GM12878 (cell line): ENCODE data around the gene PADI2. TPM values are rescaled to one million over a fixed set of nuclear protein-coding genes. Genes with fewer than 3 reads are reported as not detected.

Experiments
- ATAC-seq: fragments of 200-7000 bp; cut with Tn5 transposase; 3 replicates; pipeline ENCODE4 v1.9.1; 2020; ENCODE audit warnings: mild to moderate bottlenecking, moderate library complexity
- BruUV-seq: library from RNA; stranded (reverse); fragments of 400-500 nt; replicated peaks from 2 replicates; lab custom pipeline; 2021; lab: Mats Ljungman, UMichigan
- CTCF ChIA-PET: fragments of 300-600 bp; sonication (Branson Sonifier 250); formaldehyde crosslinking; extraction: SDS; loops from one replicate; lab custom pipeline; 2021; ENCODE audit warnings: inconsistent platforms; lab: Yijun Ruan, JAX
- POLR2A ChIA-PET: fragments of 350-600 bp; formaldehyde crosslinking; extraction: SDS; loops from one replicate; lab custom pipeline; 2021; ENCODE audit warnings: inconsistent platforms; lab: Charles Lee
- RAD21 ChIA-PET: fragments of 300-600 bp; sonication (Branson Sonifier 250); formaldehyde crosslinking; loops from one replicate; lab custom pipeline; 2023; ENCODE audit warnings: antibody characterized with exemption; ENCODE audit not compliant: unreplicated experiment; lab: Charles Lee
- SMC1A ChIA-PET: fragments of 300-600 bp; sonication (Branson Sonifier 250); formaldehyde crosslinking; loops from one replicate; lab custom pipeline; 2023; ENCODE audit not compliant: unreplicated experiment, uncharacterized antibody; lab: Charles Lee
- DNase-seq: peaks from one replicate; pipeline ENCODE4 v3.0.0-alpha.2; 2011; ENCODE audit warnings: low read depth, low spot score
- FAIRE-seq: peaks from 3 replicates; lab custom pipeline; 2011; peaks lifted over from hg19 to GRCh38; lab: Jason Lieb, UNC
- H2AFZ ChIP-seq: 2 replicates; pipeline ENCODE4 v1.6.0; 2011; ENCODE audit warnings: low read depth, low read length, control low read depth; ENCODE audit not compliant: control insufficient read depth
- H3K27ac ChIP-seq: 2 replicates; pipeline ENCODE4 v1.5.1; 2011; ENCODE audit warnings: control low read depth; ENCODE audit not compliant: control insufficient read depth, insufficient read depth
- H3K27me3 ChIP-seq, 2 experiments: replicated peaks in 1 of 2; 2 replicates each; pipeline versions ENCODE4 v1.6.0 to v1.6.1; 2011; ENCODE audit warnings: low read length in 1 of 2; ENCODE audit not compliant: control insufficient read depth in 2 of 2, insufficient read depth in 2 of 2
- H3K36me3 ChIP-seq, 2 experiments: 2 replicates each; pipeline ENCODE4 v1.5.1; 2011; ENCODE audit warnings: low read length in 1 of 2; ENCODE audit not compliant: control insufficient read depth in 2 of 2, insufficient read depth in 2 of 2
- H3K4me1 ChIP-seq: 2 replicates; pipeline ENCODE4 v1.6.1; 2011; ENCODE audit warnings: mild to moderate bottlenecking, low read length, moderate library complexity, mixed read lengths; ENCODE audit not compliant: control insufficient read depth, insufficient read depth
- H3K4me2 ChIP-seq: 2 replicates; pipeline ENCODE4 v1.6.0; 2011; ENCODE audit warnings: control low read depth; ENCODE audit not compliant: control insufficient read depth, insufficient read depth
- H3K4me3 ChIP-seq: fragments of 200-600 bp; sonication (generic); 2 replicates; pipeline ENCODE4 v1.5.1; 2016
- H3K79me2 ChIP-seq: 2 replicates; pipeline ENCODE4 v1.6.0; 2011; ENCODE audit warnings: low read length; ENCODE audit not compliant: control insufficient read depth, insufficient read depth
- H3K9ac ChIP-seq: 2 replicates; pipeline ENCODE4 v1.8.0; 2011; ENCODE audit warnings: low read length, control low read depth, mixed read lengths; ENCODE audit not compliant: control insufficient read depth, insufficient read depth
- H3K9me3 ChIP-seq: replicated peaks from 3 replicates; pipeline ENCODE4 v1.5.1; 2011; ENCODE audit warnings: mild to moderate bottlenecking, low read length; ENCODE audit not compliant: control insufficient read depth, insufficient read depth
- H4K20me1 ChIP-seq: 2 replicates; pipeline ENCODE4 v1.6.0; 2011; ENCODE audit not compliant: control insufficient read depth, insufficient read depth
- BCL3 ChIP-seq: IDR thresholded peaks from 2 replicates; pipeline ENCODE4 v1.6.1; 2011; ENCODE audit warnings: borderline replicate concordance, low read depth, mild to moderate bottlenecking, moderate library complexity, low read length; ENCODE audit not compliant: insufficient read depth, poor library complexity, severe bottlenecking
- BCLAF1 ChIP-seq: fragments of 450-650 bp; IDR thresholded peaks from 2 replicates; pipeline ENCODE4 v1.6.1; 2017; ENCODE audit warnings: antibody characterized with exemption, mild to moderate bottlenecking, moderate library complexity
- BHLHE40 ChIP-seq, 2 experiments: fragments of 450-650 bp in 1 of 2; IDR thresholded peaks; 2 replicates each; pipeline ENCODE4 v1.6.1; 2011 to 2017; ENCODE audit warnings: low read depth in 2 of 2, borderline replicate concordance in 1 of 2, improper control_type of control experiment in 1 of 2, low read length in 1 of 2, mild to moderate bottlenecking in 1 of 2
- CUX1 ChIP-seq: IDR thresholded peaks from 2 replicates; pipeline ENCODE4 v1.6.1; 2012; ENCODE audit warnings: improper control_type of control experiment, low read depth, low read length; ENCODE audit not compliant: insufficient replicate concordance
- ETV6 ChIP-seq, 2 experiments: fragments of 450-650 bp in 1 of 2; IDR thresholded peaks in 1 of 2; conservative IDR thresholded peaks in 1 of 2; 2 replicates each; pipeline ENCODE4 v1.6.1; 2014; ENCODE audit warnings: antibody characterized with exemption in 1 of 2, borderline replicate concordance in 1 of 2, low read depth in 1 of 2, mild to moderate bottlenecking in 1 of 2, moderate library complexity in 1 of 2
- GATAD2B ChIP-seq: fragments of 450-650 bp; conservative IDR thresholded peaks from 2 replicates; pipeline ENCODE4 v1.6.1; 2017; ENCODE audit warnings: low read depth, mild to moderate bottlenecking, moderate library complexity
- IKZF1 ChIP-seq: fragments of 450-650 bp; conservative IDR thresholded peaks from 2 replicates; pipeline ENCODE4 v1.6.1; 2017; ENCODE audit warnings: antibody characterized with exemption, mild to moderate bottlenecking
- IRF4 ChIP-seq: IDR thresholded peaks from 2 replicates; pipeline ENCODE4 v1.6.1; 2011; ENCODE audit warnings: low read depth, low read length
- MEF2B ChIP-seq: fragments of 450-650 bp; IDR thresholded peaks from 2 replicates; pipeline ENCODE4 v1.6.1; 2018; ENCODE audit warnings: mild to moderate bottlenecking, moderate library complexity; ENCODE audit not compliant: partially characterized antibody, poor library complexity, severe bottlenecking
- NBN ChIP-seq: fragments of 450-650 bp; IDR thresholded peaks from 2 replicates; pipeline ENCODE4 v1.6.1; 2016
- NR2F1 ChIP-seq: fragments of 450-650 bp; conservative IDR thresholded peaks from 2 replicates; pipeline ENCODE4 v1.6.1; 2017; ENCODE audit warnings: mild to moderate bottlenecking
- PAX5 ChIP-seq: IDR thresholded peaks from 2 replicates; pipeline ENCODE4 v1.6.1; 2011; ENCODE audit warnings: low read depth, low read length, borderline replicate concordance
- RB1 ChIP-seq: fragments of 450-650 bp; formaldehyde crosslinking; IDR thresholded peaks from 2 replicates; pipeline ENCODE4 v1.6.1; 2017; ENCODE audit warnings: mild to moderate bottlenecking, borderline replicate concordance
- YBX1 ChIP-seq: fragments of 450-650 bp; IDR thresholded peaks from 2 replicates; pipeline ENCODE4 v1.6.1; 2016; ENCODE audit warnings: antibody characterized with exemption
- WGBS: methylation state at CpG from one replicate; pipeline ENCODE4 v1.1.6; 2016; ENCODE audit warnings: low lambda C conversion rate; ENCODE audit not compliant: insufficient replicate concordance, insufficient coverage; ENCODE audit errors: missing lambda C conversion rate; 5-methylcytosine and 5-hydroxymethylcytosine counted together
- in situ Hi-C: fragments of 300-500 bp; cut with MboI; formaldehyde crosslinking; loops from 9 replicates; pipeline ENCODE4 v1.14.3; 2018; ENCODE audit warnings: mixed read lengths
- intact Hi-C: fragments of 100-400 bp; cut with micrococcal nuclease; formaldehyde crosslinking; loops from one replicate; pipeline ENCODE4 v1.14.2; 2022; ENCODE audit not compliant: unreplicated experiment
- polyA plus RNA-seq, 11 experiments: library from polyadenylated mRNA; depleted of rRNA in 4 of 11; unstranded in 6 of 11; stranded (reverse) in 5 of 11; fragments of >200 nt; fragmentation: Nextera tagmentation in 4 of 11; fragmentation: Illumina TruSeq in 1 of 11; extraction: Ambion mirVana in 4 of 11; extraction: Trizol in 1 of 11; gene quantifications; 1 replicate in 1 of 11; 2 replicates in 10 of 11; pipeline versions ENCODE4 v1.2.1 to v1.2.3, GENCODE V29; 2011 to 2016; ENCODE audit warnings: inconsistent platforms in 2 of 11, missing spikeins in 2 of 11, low read depth in 1 of 11
- total RNA-seq, 4 experiments: library from RNA; depleted of rRNA in 3 of 4; stranded (reverse); fragments of >200 nt in 3 of 4; fragmentation: Illumina TruSeq in 1 of 4; extraction: Trizol in 1 of 4; gene quantifications; 2 replicates each; pipeline versions ENCODE4 v1.2.1 to v1.2.3, GENCODE V29; 2013 to 2021

Gene PADI2
- total and polyA plus RNA-seq, 10 of the 15 experiments (the other 5 are each of a cell fraction or from before 2014, with no cell fraction given), result 0.05 to 3.0 (median 0.10) TPM; not detected in 1

GRCh38 chr1:17094664-17095063 is 24.6 kb downstream of the PADI2 start:
- H3K4me2 ChIP-seq, result no peak overlapping the region
- H3K27me3 ChIP-seq, result no peaks in the 10 kb centered on the region; a peak in 1 of 4 replicates
- FAIRE-seq, result peak; percentile 84
- BruUV-seq, result no TSS peak
- ChIA-PET SMC1A (interaction anchor here (1.0 to 2.4 kb wide), 3 partner anchors 18 to 27 kb away, joined by 3 to 16 read pairs (median 4); partner anchors contain the start of gene PADI2), RAD21 (interaction anchor here (1.0 to 2.4 kb wide), 2 partner anchors 24 to 28 kb away, joined by 3 to 8 read pairs; partner anchors contain the start of gene PADI2), POLR2A (interaction anchor here (1.7 to 3.1 kb wide), 2 partner anchors 14 to 26 kb away, joined by 6 to 12 read pairs; no protein-coding TSS in a partner anchor), CTCF (no interaction called here)
- in situ Hi-C loops (no loop called here), intact Hi-C loops (no loop called here)
- H3K9me3 ChIP-seq, result no peaks in the 10 kb centered on the region; the same call in 2 of the 3 replicates
- H3K36me3 ChIP-seq, result no peaks in the 10 kb centered on the region
- no peak overlapping the region for H3K9ac ChIP-seq
- no peak overlapping the region for H2AFZ ChIP-seq
- H4K20me1 ChIP-seq, result no peaks in the 10 kb centered on the region
- 0% methylated on average over 5 of the region's 5 CpGs for WGBS
- DNase-seq, result peak; percentile 35
- no peaks in the 10 kb centered on the region for H3K4me1 ChIP-seq
- ATAC-seq, result peak; percentile 94
- H3K4me3 ChIP-seq, result no peak overlapping the region
- no peaks in the 10 kb centered on the region for H3K79me2 ChIP-seq
- H3K27ac ChIP-seq, result no peak overlapping the region
- TF ChIP-seq NR2F1 (0 out of 2 replicates have a peak, but pooled peaks have one; percentile 10), BCL3 (peak; percentile 51), RB1 (peak; percentile 71; the same call in 1 of the 2 replicates), ETV6 (conservative IDR thresholded peaks at IDR 0.05 in 1 of 2, IDR thresholded peaks at IDR 0.05 in 1 of 2; ENCODE audit: borderline replicate concordance in 1 of 2, low read depth in 1 of 2) (no peak), NBN (no peak), IRF4 (peak; percentile 66), CUX1 (peak; percentile 96), MEF2B (peak; percentile 99), GATAD2B (peak; percentile 98), PAX5 (peak; percentile 21; the same call in 1 of the 2 replicates), YBX1 (0 out of 2 replicates have a peak, but pooled peaks have one; percentile 62), BHLHE40 (IDR thresholded peaks at IDR 0.05; ENCODE audit: borderline replicate concordance in 1 of 2, low read depth in 2 of 2, low read length in 1 of 2) (peak; percentile 72 to 75), IKZF1 (0 out of 2 replicates have a peak, but pooled peaks have one; percentile 21), BCLAF1 (no peak)
